Stomach (tissue), 4 donors: ENCODE measurements around the gene SINHCAF.

Experiments used
- EP300 ChIP-seq: sonication (generic); formaldehyde crosslinking; IDR thresholded peaks from one replicate; pipeline ENCODE4 v1.6.1; 2017; ENCODE audit warnings: antibody characterized with exemption
- POLR2A ChIP-seq, 4 donors: fragments of 450-650 bp; IDR thresholded peaks; one replicate each; pipeline ENCODE4 v1.6.1; 2016; ENCODE audit warnings: antibody characterized with exemption in 4 of 4, control low read depth in 2 of 4, mild to moderate bottlenecking in 1 of 4, moderate library complexity in 1 of 4
- POLR2AphosphoS5 ChIP-seq, 3 donors: sonication (generic); formaldehyde crosslinking; IDR thresholded peaks; one replicate each; pipeline ENCODE4 v1.6.1; 2016; ENCODE audit warnings: antibody characterized with exemption in 3 of 3
- TF ChIP-seq, protein P1 (sequence below), 7 experiments: fragments of 450-650 bp in 4 of 7; fragments of 200-600 bp in 3 of 7; sonication (generic) in 3 of 7; IDR thresholded peaks; one replicate each; pipeline ENCODE4 v1.5.1; 2016 to 2019; ENCODE audit warnings: antibody characterized with exemption in 7 of 7, control low read depth in 2 of 7, mild to moderate bottlenecking in 1 of 7

DNA sequence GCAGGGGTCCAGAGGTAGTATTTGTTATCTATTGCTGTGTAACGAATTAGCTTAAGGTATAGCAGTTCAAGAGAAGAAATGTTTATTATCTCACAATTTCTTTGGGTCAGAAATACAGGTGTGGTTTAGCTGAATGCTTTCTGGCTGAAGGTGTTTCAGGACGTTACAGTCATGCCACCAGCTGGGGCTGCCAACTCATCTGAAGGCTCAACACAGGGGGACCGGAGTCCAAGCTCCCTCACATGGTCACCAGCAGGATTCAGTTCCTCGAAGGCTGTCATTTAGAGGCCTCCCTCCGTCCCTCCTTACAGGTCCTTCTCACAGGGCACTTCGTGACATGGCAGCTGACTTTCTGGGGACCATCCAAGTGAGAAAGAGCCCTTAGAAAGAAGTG is 37.5 kb upstream of the SINHCAF start:
- TF ChIP-seq, protein P1, sequence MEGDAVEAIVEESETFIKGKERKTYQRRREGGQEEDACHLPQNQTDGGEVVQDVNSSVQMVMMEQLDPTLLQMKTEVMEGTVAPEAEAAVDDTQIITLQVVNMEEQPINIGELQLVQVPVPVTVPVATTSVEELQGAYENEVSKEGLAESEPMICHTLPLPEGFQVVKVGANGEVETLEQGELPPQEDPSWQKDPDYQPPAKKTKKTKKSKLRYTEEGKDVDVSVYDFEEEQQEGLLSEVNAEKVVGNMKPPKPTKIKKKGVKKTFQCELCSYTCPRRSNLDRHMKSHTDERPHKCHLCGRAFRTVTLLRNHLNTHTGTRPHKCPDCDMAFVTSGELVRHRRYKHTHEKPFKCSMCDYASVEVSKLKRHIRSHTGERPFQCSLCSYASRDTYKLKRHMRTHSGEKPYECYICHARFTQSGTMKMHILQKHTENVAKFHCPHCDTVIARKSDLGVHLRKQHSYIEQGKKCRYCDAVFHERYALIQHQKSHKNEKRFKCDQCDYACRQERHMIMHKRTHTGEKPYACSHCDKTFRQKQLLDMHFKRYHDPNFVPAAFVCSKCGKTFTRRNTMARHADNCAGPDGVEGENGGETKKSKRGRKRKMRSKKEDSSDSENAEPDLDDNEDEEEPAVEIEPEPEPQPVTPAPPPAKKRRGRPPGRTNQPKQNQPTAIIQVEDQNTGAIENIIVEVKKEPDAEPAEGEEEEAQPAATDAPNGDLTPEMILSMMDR (IDR thresholded peaks at IDR 0.05): no peak
- TF ChIP-seq POLR2AphosphoS5 (IDR thresholded peaks at IDR 0.05) (no peak), POLR2A (IDR thresholded peaks at IDR 0.05) (no peak), EP300 (no peak)
